A549 (cell line): ENCODE data around the gene CEL.

Source experiments
- CEBPB ChIP-seq, 2 experiments: fragments of >200 bp in 1 of 2; sonication (Bioruptor Twin) in 1 of 2; formaldehyde crosslinking in 1 of 2; IDR thresholded peaks; 2 replicates each; pipeline ENCODE4 v1.6.1; 2012 to 2016
- CHD2 ChIP-seq: fragments of 150-350 bp; IDR thresholded peaks from 2 replicates; pipeline ENCODE4 v1.6.1; 2014; ENCODE audit warnings: low read length; ENCODE audit not compliant: partially characterized antibody
- CTCF ChIP-seq: fragments of >200 bp; sonication (Bioruptor Twin); formaldehyde crosslinking; IDR thresholded peaks from 3 replicates; pipeline ENCODE4 v1.5.1; 2016
- EHMT2 ChIP-seq: fragments of 200-600 bp; sonication (generic); IDR thresholded peaks from 2 replicates; pipeline ENCODE4 v1.6.1; 2016; ENCODE audit warnings: antibody characterized with exemption, low read depth, mild to moderate bottlenecking, moderate library complexity
- EP300 ChIP-seq, 2 experiments: fragments of >200 bp; sonication (Bioruptor Twin); formaldehyde crosslinking; IDR thresholded peaks; 2 replicates in 1 of 2; 3 replicates in 1 of 2; pipeline ENCODE4 v1.6.1; 2016 to 2017
- ESRRA ChIP-seq: fragments of 150-350 bp; IDR thresholded peaks from 2 replicates; pipeline ENCODE4 v1.6.1; 2014; ENCODE audit warnings: mild to moderate bottlenecking, low read length, borderline replicate concordance
- FOSB ChIP-seq: fragments of 250-450 bp; sonication (Bioruptor Pico); IDR thresholded peaks from 2 replicates; pipeline ENCODE4 v1.5.0; 2020; ENCODE audit warnings: mild to moderate bottlenecking, moderate library complexity
- HMGXB4 ChIP-seq: fragments of 250-450 bp; sonication (Bioruptor Pico); IDR thresholded peaks from 2 replicates; pipeline ENCODE4 v1.5.0; 2021; ENCODE audit warnings: mild to moderate bottlenecking, moderate library complexity, borderline replicate concordance
- KDM1A ChIP-seq: fragments of 200-600 bp; sonication (generic); IDR thresholded peaks from 2 replicates; pipeline ENCODE4 v1.6.1; 2016; ENCODE audit warnings: low read depth, mild to moderate bottlenecking
- MAX ChIP-seq: IDR thresholded peaks from 2 replicates; pipeline ENCODE4 v1.6.1; 2012
- POLR2A ChIP-seq: IDR thresholded peaks from 2 replicates; pipeline ENCODE4 v1.6.1; 2012; ENCODE audit warnings: mild to moderate bottlenecking, low read length
- TF ChIP-seq, protein P1 (sequence below): fragments of >200 bp; sonication (Bioruptor Twin); formaldehyde crosslinking; IDR thresholded peaks from 2 replicates; pipeline ENCODE4 v1.6.1; 2016
- TF ChIP-seq, protein P2 (sequence below): fragments of 150-350 bp; IDR thresholded peaks from 2 replicates; pipeline ENCODE4 v1.6.1; 2014; ENCODE audit warnings: low read depth, mild to moderate bottlenecking, low read length
- TF ChIP-seq, protein P3 (sequence below): fragments of 450-650 bp; IDR thresholded peaks from 2 replicates; pipeline ENCODE4 v1.6.1; 2014; ENCODE audit warnings: antibody characterized with exemption

- TF ChIP-seq CHD2 (no peak), CTCF (no peak), CEBPB (IDR thresholded peaks at IDR 0.05) (no peak), KDM1A (no peak), EP300 (IDR thresholded peaks at IDR 0.05) (no peak), POLR2A (no peak), ESRRA (no peak), FOSB (CRISPR knock-in tag) (no peak), MAX (no peak), EHMT2 (no peak), HMGXB4 (CRISPR knock-in tag) (no peak)
- TF ChIP-seq, protein P1, sequence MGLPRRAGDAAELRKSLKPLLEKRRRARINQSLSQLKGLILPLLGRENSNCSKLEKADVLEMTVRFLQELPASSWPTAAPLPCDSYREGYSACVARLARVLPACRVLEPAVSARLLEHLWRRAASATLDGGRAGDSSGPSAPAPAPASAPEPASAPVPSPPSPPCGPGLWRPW: no peak
- TF ChIP-seq, protein P2, sequence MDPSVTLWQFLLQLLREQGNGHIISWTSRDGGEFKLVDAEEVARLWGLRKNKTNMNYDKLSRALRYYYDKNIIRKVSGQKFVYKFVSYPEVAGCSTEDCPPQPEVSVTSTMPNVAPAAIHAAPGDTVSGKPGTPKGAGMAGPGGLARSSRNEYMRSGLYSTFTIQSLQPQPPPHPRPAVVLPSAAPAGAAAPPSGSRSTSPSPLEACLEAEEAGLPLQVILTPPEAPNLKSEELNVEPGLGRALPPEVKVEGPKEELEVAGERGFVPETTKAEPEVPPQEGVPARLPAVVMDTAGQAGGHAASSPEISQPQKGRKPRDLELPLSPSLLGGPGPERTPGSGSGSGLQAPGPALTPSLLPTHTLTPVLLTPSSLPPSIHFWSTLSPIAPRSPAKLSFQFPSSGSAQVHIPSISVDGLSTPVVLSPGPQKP: no peak
- TF ChIP-seq, protein P3, sequence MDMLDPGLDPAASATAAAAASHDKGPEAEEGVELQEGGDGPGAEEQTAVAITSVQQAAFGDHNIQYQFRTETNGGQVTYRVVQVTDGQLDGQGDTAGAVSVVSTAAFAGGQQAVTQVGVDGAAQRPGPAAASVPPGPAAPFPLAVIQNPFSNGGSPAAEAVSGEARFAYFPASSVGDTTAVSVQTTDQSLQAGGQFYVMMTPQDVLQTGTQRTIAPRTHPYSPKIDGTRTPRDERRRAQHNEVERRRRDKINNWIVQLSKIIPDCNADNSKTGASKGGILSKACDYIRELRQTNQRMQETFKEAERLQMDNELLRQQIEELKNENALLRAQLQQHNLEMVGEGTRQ: no peak
Observed at GRCh38 chr9:133032171-133032570, 29.6 kb upstream of the CEL start.
